A549 (cell line): ENCODE measurements around the gene ADA.

Source experiments
- CHD2 ChIP-seq: fragments of 150-350 bp; IDR thresholded peaks from 2 replicates; pipeline ENCODE4 v1.6.1; 2014; ENCODE audit warnings: low read length; ENCODE audit not compliant: partially characterized antibody
- CTCF ChIP-seq: fragments of >200 bp; sonication (Bioruptor Twin); formaldehyde crosslinking; IDR thresholded peaks from 3 replicates; pipeline ENCODE4 v1.5.1; 2016
- EP300 ChIP-seq, 2 experiments: fragments of >200 bp; sonication (Bioruptor Twin); formaldehyde crosslinking; IDR thresholded peaks; 2 replicates in 1 of 2; 3 replicates in 1 of 2; pipeline ENCODE4 v1.6.1; 2016 to 2017
- ESRRA ChIP-seq: fragments of 150-350 bp; IDR thresholded peaks from 2 replicates; pipeline ENCODE4 v1.6.1; 2014; ENCODE audit warnings: mild to moderate bottlenecking, low read length, borderline replicate concordance
- KDM1A ChIP-seq: fragments of 200-600 bp; sonication (generic); IDR thresholded peaks from 2 replicates; pipeline ENCODE4 v1.6.1; 2016; ENCODE audit warnings: low read depth, mild to moderate bottlenecking
- PBX3 ChIP-seq: IDR thresholded peaks from 2 replicates; pipeline ENCODE4 v1.6.1; 2012
- POLR2A ChIP-seq: IDR thresholded peaks from 2 replicates; pipeline ENCODE4 v1.6.1; 2012; ENCODE audit warnings: mild to moderate bottlenecking, low read length
- RFX5 ChIP-seq: fragments of 450-650 bp; IDR thresholded peaks from 2 replicates; pipeline ENCODE4 v1.7.1; 2014; ENCODE audit warnings: antibody characterized with exemption, mild to moderate bottlenecking, moderate library complexity
- SMC3 ChIP-seq: fragments of >200 bp; sonication (Bioruptor Twin); formaldehyde crosslinking; IDR thresholded peaks from 3 replicates; pipeline ENCODE4 v1.6.1; 2018; ENCODE audit warnings: inconsistent platforms
- TP53 ChIP-seq: fragments of 250-450 bp; sonication (Bioruptor Pico); IDR thresholded peaks from 2 replicates; pipeline ENCODE4 v1.5.0; 2021; ENCODE audit warnings: mild to moderate bottlenecking, moderate library complexity
- USF2 ChIP-seq: fragments of 450-650 bp; IDR thresholded peaks from 2 replicates; pipeline ENCODE4 v1.6.1; 2014; ENCODE audit warnings: antibody characterized with exemption

- TF ChIP-seq ESRRA: no peak
- TF ChIP-seq EP300 (IDR thresholded peaks at IDR 0.05): no peak
- no peak for TF ChIP-seq CHD2
- no peak for TF ChIP-seq CTCF
- TF ChIP-seq POLR2A: no peak
- TF ChIP-seq USF2: no peak
- no peak for TF ChIP-seq SMC3
- TF ChIP-seq PBX3: no peak
- no peak for TF ChIP-seq KDM1A
- TF ChIP-seq RFX5: no peak
- no peak for TF ChIP-seq TP53 (CRISPR knock-in tag)
These were observed 9.1 kb upstream of the ADA start for GRCh38 chr20:44660581-44660980.
